Measurements from ENCODE around the gene AXIN2. TPM values are rescaled to one million over a fixed set of nuclear protein-coding genes. Genes with fewer than 3 reads are reported as not detected.

The AXIN2 gene
- total and polyA plus RNA-seq, 2 experiments from 2014 or later = 0.94 to 2.4 TPM

DNA sequence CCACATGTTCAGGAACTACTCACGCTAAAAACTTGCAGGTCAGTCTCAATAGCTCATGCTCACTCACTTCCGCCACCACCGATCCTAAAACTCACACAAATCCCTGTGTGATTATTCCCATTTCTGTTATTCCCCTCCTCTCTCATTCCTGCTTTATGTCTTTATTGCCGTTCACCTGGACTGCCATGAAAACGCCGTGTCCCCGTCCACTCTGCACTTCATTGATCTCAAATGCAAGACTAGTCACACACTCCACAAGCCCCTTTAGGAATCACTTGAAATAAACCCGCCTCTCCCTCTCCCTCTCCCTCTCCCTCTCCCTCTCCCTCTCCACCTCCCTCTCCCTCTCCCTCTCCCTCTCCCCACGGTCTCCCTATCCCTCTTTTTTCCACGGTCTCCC is 78.0 kb downstream of the AXIN2 start:
- no peaks in the 10 kb centered on the region for H3K9me3 ChIP-seq (ENCODE audit: low read depth)
- no peak overlapping the region for H2AFZ ChIP-seq
- 0 out of 2 replicates have a peak, but pooled peaks cover 4% of the 10 kb centered on the region for H3K4me1 ChIP-seq (ENCODE audit: insufficient read depth)
- no peak overlapping the region for H3K4me3 ChIP-seq
- H4K20me1 ChIP-seq (ENCODE audit: insufficient read depth) = no peaks in the 10 kb centered on the region
- in situ Hi-C loops (cut with MboI) = no loop called here
- H3K36me3 ChIP-seq (ENCODE audit: low read depth) = no peaks in the 10 kb centered on the region
- no peaks in the 10 kb centered on the region for H3F3A ChIP-seq (ENCODE audit: insufficient read depth)
- no peaks in the 10 kb centered on the region for H3K79me2 ChIP-seq (ENCODE audit: insufficient read depth)
- whole genome bisulfite sequencing, 2 experiments (ENCODE audit: low coverage in 1 of 2, low lambda C conversion rate in 2 of 2, missing lambda C conversion rate in 2 of 2) = 88 to 93% methylated on average over 7 to 10 of the region's 10 CpGs
- H3K27ac ChIP-seq = no peak overlapping the region
- H3K9ac ChIP-seq = no peak overlapping the region
- no peaks in the 10 kb centered on the region for H3K27me3 ChIP-seq (replicated peaks; ENCODE audit: insufficient read depth)
- no peak for DNase-seq
- H3K9me2 ChIP-seq (ENCODE audit: insufficient read depth) = no peaks in the 10 kb centered on the region
- H3K4me2 ChIP-seq (ENCODE audit: unreplicated experiment) = no peak overlapping the region
- no peak for TF ChIP-seq EZH2 (IDR thresholded peaks at IDR 0.05; ENCODE audit: insufficient read depth, poor library complexity, severe bottlenecking)

DNA sequence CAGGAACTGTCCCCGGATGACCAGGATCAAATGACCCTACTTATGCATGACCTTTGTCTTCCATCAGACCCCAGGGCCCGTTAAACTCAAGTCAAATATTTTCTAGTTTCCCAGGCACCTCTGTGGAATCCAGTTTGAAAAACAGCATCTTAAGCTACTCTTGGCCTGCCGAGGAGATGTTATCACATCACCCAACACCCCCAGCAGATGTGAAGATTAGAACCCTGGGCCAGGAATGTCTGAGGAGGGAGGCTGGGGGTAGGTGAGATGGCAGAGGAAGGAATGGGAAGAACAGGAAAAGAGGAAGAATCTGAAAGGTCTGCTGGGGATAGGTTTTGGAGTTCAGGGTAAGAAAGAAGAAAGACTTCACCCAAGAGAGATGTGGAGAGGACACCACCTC is 79.2 kb downstream of the AXIN2 start:
- Histone ChIP-seq H3K36me3 (ENCODE audit: low read depth) (no peaks in the 10 kb centered on the region), H3K4me2 (ENCODE audit: unreplicated experiment) (no peak overlapping the region), H3K9me3 (ENCODE audit: low read depth) (no peaks in the 10 kb centered on the region), H3K9me2 (ENCODE audit: insufficient read depth) (no peaks in the 10 kb centered on the region), H3F3A (ENCODE audit: insufficient read depth) (no peaks in the 10 kb centered on the region), H3K4me1 (ENCODE audit: insufficient read depth) (0 out of 2 replicates have a peak, but pooled peaks cover 4% of the 10 kb centered on the region), H3K27ac (no peak overlapping the region), H3K27me3 (replicated peaks; ENCODE audit: insufficient read depth) (no peaks in the 10 kb centered on the region; the same call in 1 of the 2 replicates), H3K79me2 (ENCODE audit: insufficient read depth) (no peaks in the 10 kb centered on the region), H2AFZ (no peak overlapping the region), H4K20me1 (ENCODE audit: insufficient read depth) (no peaks in the 10 kb centered on the region), H3K4me3 (no peak overlapping the region), H3K9ac (no peak overlapping the region)
- DNase-seq = no peak
- no peak for TF ChIP-seq EZH2 (IDR thresholded peaks at IDR 0.05; ENCODE audit: insufficient read depth, poor library complexity, severe bottlenecking)
- no peak for TF ChIP-seq EZH2phosphoT487 (IDR thresholded peaks at IDR 0.05; ENCODE audit: insufficient read depth, low read depth)
- WGBS, 2 experiments (ENCODE audit: low coverage in 1 of 2, low lambda C conversion rate in 2 of 2, missing lambda C conversion rate in 2 of 2) = 59 to 63% methylated on average over 3 of the region's 3 CpGs
- in situ Hi-C loops (cut with MboI) = no loop called here

DNA sequence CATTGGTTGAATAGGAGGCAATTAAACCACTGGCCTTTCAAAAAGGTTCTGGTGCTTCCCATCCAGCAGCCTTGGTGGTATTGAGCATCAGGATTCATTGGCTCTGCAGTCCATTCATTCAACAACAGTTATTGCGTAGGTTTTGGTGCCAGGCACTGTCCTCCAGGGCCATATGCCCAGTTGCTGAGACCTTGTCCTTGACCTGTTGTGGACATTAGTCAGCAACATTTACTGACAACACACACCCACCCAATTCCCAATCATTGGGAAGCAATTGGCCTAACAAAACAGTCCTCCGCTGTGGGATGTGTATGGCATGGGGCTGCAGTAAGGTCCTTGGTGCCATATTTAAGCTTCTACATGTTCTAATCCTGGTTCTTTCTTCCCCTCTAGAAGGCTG is 82.2 kb downstream of the AXIN2 start:
- no peak overlapping the region for H2AFZ ChIP-seq
- no peaks in the 10 kb centered on the region for H3K4me1 ChIP-seq (ENCODE audit: insufficient read depth)
- H3K4me2 ChIP-seq (ENCODE audit: unreplicated experiment) = no peak overlapping the region
- no peak for DNase-seq
- H3K9ac ChIP-seq = no peak overlapping the region
- H3K9me3 ChIP-seq (ENCODE audit: low read depth) = no peaks in the 10 kb centered on the region
- no peak overlapping the region for H3K27ac ChIP-seq
- no peak overlapping the region for H3K4me3 ChIP-seq
- WGBS, 2 experiments (ENCODE audit: low coverage in 1 of 2, low lambda C conversion rate in 2 of 2, missing lambda C conversion rate in 2 of 2) = 60 to 70% methylated on average over 2 of the region's 2 CpGs
- H3K27me3 ChIP-seq (replicated peaks; ENCODE audit: insufficient read depth) = peaks cover 4% of the 10 kb centered on the region
- no peaks in the 10 kb centered on the region for H3K36me3 ChIP-seq (ENCODE audit: low read depth)
- no peak for TF ChIP-seq EZH2 (IDR thresholded peaks at IDR 0.05; ENCODE audit: insufficient read depth, poor library complexity, severe bottlenecking)
- no peak for TF ChIP-seq EZH2phosphoT487 (IDR thresholded peaks at IDR 0.05; ENCODE audit: insufficient read depth, low read depth)
- H3K79me2 ChIP-seq (ENCODE audit: insufficient read depth) = no peaks in the 10 kb centered on the region
- in situ Hi-C loops (cut with MboI) = no loop called here
- H4K20me1 ChIP-seq (ENCODE audit: insufficient read depth) = no peaks in the 10 kb centered on the region
- H3F3A ChIP-seq (ENCODE audit: insufficient read depth) = no peaks in the 10 kb centered on the region
- no peaks in the 10 kb centered on the region for H3K9me2 ChIP-seq (ENCODE audit: insufficient read depth)
